ENCODE results near the gene NACC2. TPM values are rescaled to one million over a fixed set of nuclear protein-coding genes. Genes with fewer than 3 reads are reported as not detected.
"Not testable (repeated sequence)": the region's sequence is repeated elsewhere in the genome, so short reads cannot be mapped to it uniquely, and the experiment has no call there.

Gene NACC2
- total RNA-seq, 2 experiments from 2014 or later: 5.6 to 6.4 TPM

DNA sequence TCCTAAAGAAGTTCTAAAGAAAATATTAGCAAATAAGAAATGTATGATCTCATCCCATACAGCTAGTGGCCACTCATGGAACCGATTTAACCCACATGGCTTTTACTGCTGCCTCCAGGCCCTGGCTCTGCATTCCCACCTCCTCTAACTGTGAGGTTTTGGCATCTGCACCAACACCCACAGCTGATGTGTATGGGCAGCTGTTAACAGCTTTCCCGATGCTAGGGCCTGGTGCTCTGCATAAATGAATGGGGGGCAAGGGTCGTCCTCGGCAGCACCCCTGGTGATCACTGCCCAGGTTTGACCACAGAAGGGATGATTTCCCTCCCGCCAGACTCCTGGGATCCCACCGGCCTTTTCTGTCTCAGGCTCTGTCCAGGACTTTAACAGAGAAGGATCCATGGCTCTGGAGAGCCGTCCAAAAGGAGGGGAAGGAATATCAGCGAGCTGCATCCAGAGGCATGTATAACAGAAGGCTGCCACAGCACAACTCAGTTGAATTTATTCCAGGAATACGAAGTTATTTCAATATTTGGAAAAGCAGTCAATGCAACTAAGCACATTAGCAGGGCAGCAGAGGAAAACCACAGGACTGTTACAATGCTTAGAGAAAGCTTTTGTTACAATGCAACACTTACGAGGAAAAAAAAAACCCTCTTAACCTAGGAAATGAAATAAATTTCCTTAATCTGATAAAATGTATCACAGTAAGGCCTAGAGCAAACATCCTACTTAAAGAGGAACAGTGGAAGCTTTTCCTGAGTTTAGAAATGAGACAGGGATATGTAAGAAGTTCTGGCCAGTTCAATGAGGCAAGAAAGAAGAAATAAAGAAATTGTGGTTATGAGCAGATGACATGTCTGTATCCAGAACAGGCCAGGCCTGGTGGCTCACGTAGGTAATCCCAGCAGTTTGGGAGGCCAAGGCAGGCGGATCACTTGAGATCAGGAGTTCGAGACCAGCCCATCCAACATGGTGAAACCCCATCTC lies 63.1 kb downstream of the NACC2 start:
- CTCF ChIA-PET: no interaction called here
- Mint-ChIP-seq H3K36me3 (ENCODE audit: low read depth) (peaks cover 3% of the 10 kb centered on the region), H3K4me1 (ENCODE audit: low read depth) (no peaks in the 10 kb centered on the region)

DNA sequence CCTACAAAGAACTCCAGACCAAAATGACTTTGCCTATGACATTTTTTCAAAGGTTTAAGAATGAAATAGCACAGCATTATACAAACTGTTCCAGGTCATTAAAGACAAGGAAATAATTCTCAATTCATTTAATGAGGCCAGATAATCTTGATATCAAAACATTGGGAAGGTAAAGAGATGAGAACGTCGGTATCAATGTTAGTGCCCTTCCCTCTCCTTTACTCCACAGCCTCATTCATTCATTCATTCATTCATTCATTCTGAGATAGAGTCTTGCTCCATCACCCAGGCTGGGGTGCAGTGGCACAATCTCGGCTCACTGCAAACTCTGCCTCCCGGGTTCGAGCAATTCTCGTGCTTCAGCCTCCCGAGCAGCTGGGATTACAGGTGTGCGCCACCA lies 64.0 kb downstream of the NACC2 start:
- ATAC-seq (no peak), DNase-seq (no peak)
- Mint-ChIP-seq H3K27me3 (ENCODE audit: low read depth) (no peaks in the 10 kb centered on the region), H3K4me1 (ENCODE audit: low read depth) (no peaks in the 10 kb centered on the region), H3K4me3 (no peak overlapping the region), H3K27ac (no peak overlapping the region), H3K36me3 (ENCODE audit: low read depth) (peaks cover 3% of the 10 kb centered on the region), H3K9me3 (ENCODE audit: insufficient read depth) (peaks cover 5% of the 10 kb centered on the region)
- ChIA-PET POLR2A (no interaction called here), CTCF (no interaction called here)

More for the DNA sequence above, 63.1 kb downstream of the NACC2 start:
- H3K4me3 Mint-ChIP-seq: no peak overlapping the region
- ATAC-seq (no peak), DNase-seq (no peak)
- peaks cover 11% of the 10 kb centered on the region for H3K9me3 Mint-ChIP-seq (ENCODE audit: insufficient read depth)
- POLR2A ChIA-PET: no interaction called here
- H3K27ac Mint-ChIP-seq: no peak overlapping the region
- no peaks in the 10 kb centered on the region for H3K27me3 Mint-ChIP-seq (ENCODE audit: low read depth)

DNA sequence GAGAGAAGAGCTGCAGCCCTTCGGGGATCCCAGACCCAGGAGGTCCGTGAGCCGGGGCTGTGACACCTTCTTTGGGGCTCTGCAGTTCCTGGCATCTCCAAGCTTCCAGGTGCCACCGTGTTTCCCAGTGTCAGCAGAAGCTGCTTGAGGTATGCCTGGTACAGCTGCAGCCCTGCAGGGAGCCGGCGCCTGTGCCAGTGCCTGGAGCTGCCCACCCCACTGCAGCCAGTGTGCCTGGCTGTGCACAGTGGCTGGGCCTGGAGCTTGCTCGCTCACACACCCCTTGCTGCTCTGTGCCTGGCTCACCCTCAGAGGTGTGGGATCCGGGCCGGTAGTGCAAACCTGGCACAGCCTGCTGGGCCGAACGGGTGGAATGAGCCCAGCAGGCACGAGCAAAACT lies 65.5 kb downstream of the NACC2 start:
- H3K27ac Mint-ChIP-seq: no peak overlapping the region
- ATAC-seq (no peak), DNase-seq (no peak)
- no peaks in the 10 kb centered on the region for H3K4me1 Mint-ChIP-seq (ENCODE audit: low read depth)
- H3K27me3 Mint-ChIP-seq (ENCODE audit: low read depth): no peaks in the 10 kb centered on the region
- H3K4me3 Mint-ChIP-seq: no peak overlapping the region
- peaks cover 3% of the 10 kb centered on the region for H3K36me3 Mint-ChIP-seq (ENCODE audit: low read depth)
- CTCF ChIA-PET: no interaction called here
- POLR2A ChIA-PET: no interaction called here
- H3K9me3 Mint-ChIP-seq (ENCODE audit: insufficient read depth): peaks cover 5% of the 10 kb centered on the region

DNA sequence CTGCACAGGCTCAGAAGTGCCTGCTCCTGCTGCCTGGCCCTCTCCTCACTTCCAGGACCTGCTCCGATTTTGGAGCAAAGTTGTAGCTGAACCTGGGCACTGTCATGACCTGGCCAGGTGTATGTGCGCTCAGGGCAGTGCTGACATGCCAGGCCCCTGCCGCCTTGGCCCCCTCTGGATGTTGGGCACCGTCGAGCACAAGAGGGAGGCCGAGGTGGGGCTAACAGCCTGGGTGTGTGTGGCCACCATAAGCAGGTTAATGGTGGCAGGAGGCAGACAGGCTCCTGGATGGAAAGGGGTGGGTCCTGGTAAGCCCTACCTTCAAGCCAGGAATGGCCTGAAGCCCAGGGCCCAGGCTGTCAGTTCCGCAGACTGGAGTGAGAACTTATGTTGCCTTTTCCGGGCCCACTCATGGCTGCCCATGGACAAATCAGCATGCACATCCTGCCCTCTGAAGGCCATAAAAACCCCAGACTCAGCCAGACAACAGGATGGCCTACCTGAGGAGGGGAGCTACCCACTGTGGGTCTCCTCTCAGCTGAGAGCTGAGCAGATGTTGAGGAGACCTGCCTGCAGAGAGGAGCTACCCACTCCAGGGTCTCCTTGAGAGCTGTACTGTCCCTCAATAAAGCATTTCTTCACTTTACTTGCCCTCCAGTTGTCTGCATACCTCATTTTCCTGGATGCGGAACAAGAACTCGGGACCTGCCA lies 66.2 kb downstream of the NACC2 start:
- Mint-ChIP-seq H3K27me3 (ENCODE audit: low read depth) (no peaks in the 10 kb centered on the region), H3K4me1 (ENCODE audit: low read depth) (no peaks in the 10 kb centered on the region), H3K27ac (no peak overlapping the region), H3K9me3 (ENCODE audit: insufficient read depth) (peaks cover 5% of the 10 kb centered on the region), H3K36me3 (ENCODE audit: low read depth) (peaks cover 3% of the 10 kb centered on the region), H3K4me3 (no peak overlapping the region)
- ChIA-PET CTCF (no interaction called here), POLR2A (no interaction called here)
- no peak for ATAC-seq
- DNase-seq: no peak

DNA sequence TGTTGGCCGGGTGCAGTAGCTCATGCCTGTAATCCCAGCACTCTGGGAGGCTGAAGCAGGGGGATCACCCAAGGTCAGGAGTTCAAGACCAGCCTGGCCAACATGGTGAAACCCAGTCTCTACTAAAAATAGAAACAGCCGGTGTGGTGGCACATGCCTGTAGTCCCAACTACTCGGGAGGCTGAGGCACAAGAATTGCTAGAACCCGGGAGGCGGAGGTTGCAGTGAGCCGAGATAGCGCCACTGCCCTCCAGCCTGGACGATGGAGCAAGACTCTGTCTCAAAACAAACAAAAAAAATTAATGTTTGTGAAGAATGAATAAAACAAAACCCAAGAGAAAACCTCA lies 68.2 kb downstream of the NACC2 start:
- H3K27ac Mint-ChIP-seq; ATAC-seq; H3K4me1 Mint-ChIP-seq (ENCODE audit: low read depth); H3K9me3 Mint-ChIP-seq (ENCODE audit: insufficient read depth); H3K27me3 Mint-ChIP-seq (ENCODE audit: low read depth); H3K36me3 Mint-ChIP-seq (ENCODE audit: low read depth); DNase-seq; CTCF ChIA-PET; POLR2A ChIA-PET; H3K4me3 Mint-ChIP-seq: not testable (repeated sequence)

DNA sequence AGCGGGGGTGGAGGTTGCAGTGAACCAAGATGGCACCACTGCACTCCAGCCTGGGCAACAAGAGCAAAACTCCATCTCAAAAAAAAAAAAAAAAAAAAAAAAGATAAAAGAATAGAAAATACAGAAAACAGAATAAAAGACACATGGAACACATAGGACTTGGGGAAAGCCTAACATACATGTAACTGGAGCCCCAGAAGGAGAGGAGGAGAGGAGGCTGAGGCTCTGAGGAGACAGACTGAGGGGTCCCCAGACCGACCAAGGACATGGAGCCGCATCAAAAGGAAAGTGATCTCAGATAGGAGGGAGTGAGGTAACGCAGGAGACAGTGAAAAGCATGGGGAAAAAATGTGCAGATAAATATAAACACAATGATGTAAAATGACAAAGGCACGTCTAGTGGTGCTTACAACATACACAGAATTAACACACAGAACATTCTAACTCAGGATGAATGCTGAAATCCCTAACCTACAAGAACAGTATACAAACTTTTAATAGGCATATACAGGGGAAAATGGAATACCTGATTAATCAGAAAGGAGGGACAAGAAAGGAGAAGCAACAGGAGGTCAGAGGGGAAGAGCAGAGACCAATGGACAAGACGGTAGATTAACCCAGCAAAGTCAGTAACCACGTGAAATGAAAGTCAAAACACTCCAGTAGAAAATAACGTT lies 68.7 kb downstream of the NACC2 start:
- ATAC-seq: no peak
- Mint-ChIP-seq H3K27ac (no peak overlapping the region), H3K4me1 (ENCODE audit: low read depth) (no peaks in the 10 kb centered on the region), H3K9me3 (ENCODE audit: insufficient read depth) (peaks cover 5% of the 10 kb centered on the region), H3K36me3 (ENCODE audit: low read depth) (peaks cover 3% of the 10 kb centered on the region), H3K27me3 (ENCODE audit: low read depth) (no peaks in the 10 kb centered on the region), H3K4me3 (no peak overlapping the region)
- ChIA-PET CTCF (no interaction called here), POLR2A (no interaction called here)
- DNase-seq: no peak

DNA sequence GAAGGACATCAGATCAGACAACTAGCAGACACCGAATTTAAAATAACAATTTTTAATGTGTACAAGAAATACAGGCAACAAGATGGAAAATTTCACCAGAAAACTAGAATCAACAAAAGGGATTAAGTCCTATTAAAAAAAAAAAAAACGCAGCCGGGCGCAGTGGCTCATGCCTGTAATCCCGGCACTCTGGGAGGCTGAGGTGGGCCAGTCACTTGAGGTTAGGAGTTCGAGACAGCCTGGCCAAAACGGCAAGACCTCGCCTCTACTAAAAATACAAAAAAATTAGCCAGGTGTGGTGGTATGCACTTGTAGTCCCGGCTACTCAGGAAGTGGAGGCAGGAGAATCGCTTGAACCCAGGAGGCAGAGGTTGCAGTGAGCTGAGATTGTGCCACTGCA lies 69.6 kb downstream of the NACC2 start:
- Mint-ChIP-seq H3K9me3 (ENCODE audit: insufficient read depth) (peaks cover 5% of the 10 kb centered on the region), H3K4me1 (ENCODE audit: low read depth) (no peaks in the 10 kb centered on the region), H3K4me3 (no peak overlapping the region), H3K36me3 (ENCODE audit: low read depth) (no peaks in the 10 kb centered on the region), H3K27me3 (ENCODE audit: low read depth) (no peaks in the 10 kb centered on the region), H3K27ac (no peak overlapping the region)
- CTCF ChIA-PET: no interaction called here
- POLR2A ChIA-PET: no interaction called here
- ATAC-seq: no peak
- DNase-seq: no peak

DNA sequence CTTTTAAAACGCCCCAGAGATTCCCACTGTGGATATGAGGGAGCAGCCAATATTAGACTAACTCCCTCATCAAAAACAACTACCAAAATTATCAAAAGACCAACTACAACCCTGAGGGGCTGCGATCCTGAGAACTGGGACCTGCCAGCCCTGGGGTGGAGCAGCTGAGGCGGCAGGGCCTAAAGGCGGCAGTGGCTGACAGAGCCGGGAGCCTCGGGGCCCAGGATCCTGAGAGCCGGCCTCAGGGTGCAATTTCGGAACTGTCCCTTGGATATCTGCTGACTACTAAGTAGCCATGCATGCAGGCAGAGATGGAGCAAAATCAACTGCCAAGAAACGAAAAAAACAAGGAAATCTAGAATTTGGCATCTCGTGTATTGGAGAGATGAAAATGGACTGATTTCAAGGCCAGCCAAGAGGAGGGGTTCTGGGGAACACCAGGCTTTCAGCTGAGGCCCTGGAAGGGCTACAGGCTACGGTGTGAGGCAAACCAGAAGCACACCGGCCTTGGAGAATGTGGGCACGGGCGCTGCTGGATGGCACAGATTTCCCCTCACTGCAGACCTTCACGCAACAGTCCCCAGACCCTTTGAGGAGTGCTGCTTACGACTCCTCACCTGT lies 70.3 kb downstream of the NACC2 start:
- H3K9me3 Mint-ChIP-seq (ENCODE audit: insufficient read depth): peaks cover 5% of the 10 kb centered on the region
- H3K27ac Mint-ChIP-seq: no peak overlapping the region
- no peak overlapping the region for H3K4me3 Mint-ChIP-seq
- no peaks in the 10 kb centered on the region for H3K36me3 Mint-ChIP-seq (ENCODE audit: low read depth)
- ATAC-seq (no peak), DNase-seq (no peak)
- no peaks in the 10 kb centered on the region for H3K27me3 Mint-ChIP-seq (ENCODE audit: low read depth)
- ChIA-PET CTCF (no interaction called here), POLR2A (no interaction called here)
- peaks cover 3% of the 10 kb centered on the region for H3K4me1 Mint-ChIP-seq (ENCODE audit: low read depth)

DNA sequence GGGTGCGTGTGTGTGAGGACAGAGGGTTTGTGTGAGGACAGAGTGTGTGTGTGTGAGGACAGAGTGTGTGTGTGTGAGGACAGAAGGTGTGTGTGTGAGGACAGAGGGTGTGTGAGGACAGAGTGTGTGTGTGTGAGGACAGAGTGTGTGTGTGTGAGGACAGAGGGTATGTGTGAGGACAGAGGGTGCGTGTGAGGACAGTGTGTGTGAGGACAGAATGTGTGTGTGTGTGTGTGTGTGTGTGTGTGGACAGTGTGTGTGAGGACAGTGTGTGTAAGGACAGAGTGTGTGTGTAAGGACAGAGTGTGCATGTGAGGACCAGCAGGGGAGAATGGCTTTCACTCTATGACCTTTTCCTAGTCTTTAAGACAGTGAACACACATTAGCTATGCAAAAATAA lies 70.8 kb downstream of the NACC2 start:
- ATAC-seq (no peak), DNase-seq (no peak)
- Mint-ChIP-seq H3K27ac (no peak overlapping the region), H3K4me1 (ENCODE audit: low read depth) (peaks cover 3% of the 10 kb centered on the region), H3K4me3 (no peak overlapping the region), H3K36me3 (ENCODE audit: low read depth) (no peaks in the 10 kb centered on the region), H3K27me3 (ENCODE audit: low read depth) (no peaks in the 10 kb centered on the region), H3K9me3 (ENCODE audit: insufficient read depth) (peaks cover 5% of the 10 kb centered on the region)
- ChIA-PET POLR2A (no interaction called here), CTCF (no interaction called here)

DNA sequence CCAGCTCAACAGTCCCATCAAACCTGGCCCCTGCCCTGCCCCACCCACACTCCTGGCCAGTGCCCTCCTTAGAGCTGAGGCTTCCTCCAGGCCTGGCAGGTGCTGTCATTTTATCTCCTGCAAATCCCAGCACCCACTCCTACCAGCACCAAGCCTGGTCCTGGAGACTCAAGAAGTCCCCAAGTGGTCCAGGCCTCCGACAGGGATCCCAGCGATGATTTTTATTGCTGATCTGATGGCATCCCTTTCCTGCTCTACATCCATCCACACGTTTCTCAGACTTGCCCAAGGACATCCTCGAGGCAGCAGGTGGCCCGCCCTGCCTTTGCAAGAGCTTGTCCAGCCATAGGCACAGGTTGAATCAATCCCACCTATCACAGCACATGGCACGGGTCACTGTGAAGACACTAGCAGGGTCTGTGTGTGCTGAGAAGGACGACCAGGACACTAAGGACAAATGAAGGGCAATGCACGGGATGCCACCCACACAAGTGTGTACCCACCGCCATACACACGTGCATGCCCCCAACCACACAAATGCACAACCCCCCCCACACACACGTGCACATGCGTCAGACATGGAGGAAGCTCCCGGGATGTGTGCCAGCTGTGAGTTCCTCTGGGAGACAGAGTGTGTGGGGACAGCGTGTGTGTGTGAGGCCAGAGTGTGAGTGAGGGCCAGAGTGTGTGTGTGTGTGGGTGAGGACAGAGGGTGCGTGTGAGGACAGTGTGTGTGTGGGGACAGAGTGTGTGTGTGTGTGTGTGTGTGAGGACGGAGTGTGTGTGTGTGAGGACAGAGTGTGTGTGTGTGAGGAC lies 71.5 kb downstream of the NACC2 start:
- CTCF ChIA-PET: no interaction called here
- Mint-ChIP-seq H3K4me1 (ENCODE audit: low read depth) (peaks cover 3% of the 10 kb centered on the region), H3K27me3 (ENCODE audit: low read depth) (no peaks in the 10 kb centered on the region), H3K9me3 (ENCODE audit: insufficient read depth) (peaks cover 5% of the 10 kb centered on the region), H3K4me3 (no peak overlapping the region), H3K36me3 (ENCODE audit: low read depth) (no peaks in the 10 kb centered on the region), H3K27ac (no peak overlapping the region)
- no peak for ATAC-seq
- POLR2A ChIA-PET: no interaction called here
- DNase-seq: no peak

DNA sequence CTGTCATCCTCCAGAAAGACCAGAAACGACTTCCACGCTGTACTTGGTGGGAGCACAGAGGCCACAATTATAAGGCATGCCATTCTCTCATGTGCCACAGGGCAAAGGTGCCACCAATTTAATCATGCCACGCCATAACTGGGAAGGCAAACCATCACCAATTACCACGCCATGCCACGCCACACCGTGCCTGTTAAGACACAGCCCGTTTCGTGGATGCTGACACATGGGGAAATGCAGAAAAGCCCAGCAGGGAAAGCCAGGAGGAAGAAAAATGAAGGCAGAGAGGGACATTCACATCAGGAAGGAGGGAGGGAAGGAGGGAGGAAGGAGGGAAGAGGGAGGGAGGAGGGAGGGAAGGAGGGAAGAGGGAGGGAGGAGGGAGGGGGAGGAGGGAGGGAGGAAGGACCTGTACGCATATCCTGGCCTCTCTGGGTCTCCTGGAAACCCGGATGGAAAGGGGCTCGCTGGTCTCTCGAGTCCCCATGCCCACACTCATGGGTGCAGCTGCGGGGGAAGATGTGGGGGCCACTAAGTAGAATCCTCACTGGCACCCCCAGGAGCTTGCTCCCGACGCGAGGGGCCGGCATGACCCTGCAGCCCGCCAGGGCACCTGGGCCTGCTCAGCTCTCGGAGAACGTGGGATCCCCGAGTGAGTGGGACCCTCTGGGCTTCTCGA lies 72.2 kb downstream of the NACC2 start:
- DNase-seq: no peak
- H3K4me3 Mint-ChIP-seq: no peak overlapping the region
- H3K27ac Mint-ChIP-seq: peak overlapping the region; percentile 43
- no peak for ATAC-seq
- CTCF ChIA-PET: no interaction called here
- H3K4me1 Mint-ChIP-seq (ENCODE audit: low read depth): peaks cover 3% of the 10 kb centered on the region
- H3K9me3 Mint-ChIP-seq (ENCODE audit: insufficient read depth): peaks cover 5% of the 10 kb centered on the region
- POLR2A ChIA-PET: no interaction called here
- H3K27me3 Mint-ChIP-seq (ENCODE audit: low read depth): no peaks in the 10 kb centered on the region
- H3K36me3 Mint-ChIP-seq (ENCODE audit: low read depth): no peaks in the 10 kb centered on the region

Data from activated CD8-positive, alpha-beta T cell treated with anti-CD3 and anti-CD28 coated beads, Interleukin-2, amount 10 ng/mL, durations not matched to agents 7 days and 5 days (primary cell).